ENCODE data around the gene NME7.

NME7 gene

DNA sequence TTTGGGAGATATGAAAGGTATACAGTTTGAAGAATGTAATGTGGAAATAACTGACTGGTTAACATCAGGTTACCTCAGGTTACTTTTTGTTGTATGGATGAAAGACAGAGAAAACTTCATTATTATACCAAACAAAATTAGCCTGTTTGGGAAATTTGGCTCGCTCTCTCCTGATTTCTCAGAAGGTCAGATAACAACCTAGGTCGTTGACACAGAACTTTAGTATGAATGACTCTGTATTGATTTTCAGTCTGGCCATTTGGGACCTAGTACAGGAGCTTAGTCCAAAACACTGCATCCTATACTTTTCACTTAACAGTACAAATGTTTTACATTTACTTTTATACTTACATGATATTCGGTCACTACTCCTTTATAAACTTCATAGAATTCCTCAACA is 132.8 kb downstream of the NME7 start:
- TF ChIP-seq, protein P1, sequence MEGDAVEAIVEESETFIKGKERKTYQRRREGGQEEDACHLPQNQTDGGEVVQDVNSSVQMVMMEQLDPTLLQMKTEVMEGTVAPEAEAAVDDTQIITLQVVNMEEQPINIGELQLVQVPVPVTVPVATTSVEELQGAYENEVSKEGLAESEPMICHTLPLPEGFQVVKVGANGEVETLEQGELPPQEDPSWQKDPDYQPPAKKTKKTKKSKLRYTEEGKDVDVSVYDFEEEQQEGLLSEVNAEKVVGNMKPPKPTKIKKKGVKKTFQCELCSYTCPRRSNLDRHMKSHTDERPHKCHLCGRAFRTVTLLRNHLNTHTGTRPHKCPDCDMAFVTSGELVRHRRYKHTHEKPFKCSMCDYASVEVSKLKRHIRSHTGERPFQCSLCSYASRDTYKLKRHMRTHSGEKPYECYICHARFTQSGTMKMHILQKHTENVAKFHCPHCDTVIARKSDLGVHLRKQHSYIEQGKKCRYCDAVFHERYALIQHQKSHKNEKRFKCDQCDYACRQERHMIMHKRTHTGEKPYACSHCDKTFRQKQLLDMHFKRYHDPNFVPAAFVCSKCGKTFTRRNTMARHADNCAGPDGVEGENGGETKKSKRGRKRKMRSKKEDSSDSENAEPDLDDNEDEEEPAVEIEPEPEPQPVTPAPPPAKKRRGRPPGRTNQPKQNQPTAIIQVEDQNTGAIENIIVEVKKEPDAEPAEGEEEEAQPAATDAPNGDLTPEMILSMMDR (conservative IDR thresholded peaks at IDR 0.05; ENCODE audit: low read depth, low read length) = no peak
- no peak overlapping the region for H3K4me3 ChIP-seq (ENCODE audit: low read length)
- no peak for DNase-seq (ENCODE audit: low read depth)

GRCh38 chr1:169217636-169218035 is 150.0 kb downstream of the NME7 start:
- TF ChIP-seq, protein P1 (conservative IDR thresholded peaks at IDR 0.05; ENCODE audit: low read depth, low read length) = no peak
- DNase-seq (ENCODE audit: low read depth) = no peak
- H3K4me3 ChIP-seq (ENCODE audit: low read length) = no peak overlapping the region

GRCh38 chr1:169214598-169214997 is 153.0 kb downstream of the NME7 start:
- DNase-seq (ENCODE audit: low read depth) = no peak
- H3K4me3 ChIP-seq (ENCODE audit: low read length) = no peak overlapping the region
- TF ChIP-seq, protein P1 (conservative IDR thresholded peaks at IDR 0.05; ENCODE audit: low read depth, low read length) = no peak

- TF ChIP-seq, protein P1 (conservative IDR thresholded peaks at IDR 0.05; ENCODE audit: low read depth, low read length) = no peak
- DNase-seq (ENCODE audit: low read depth) = no peak
- no peak overlapping the region for H3K4me3 ChIP-seq (ENCODE audit: low read length)
Measured at GRCh38 chr1:169212088-169212487, 155.5 kb downstream of the NME7 start.

GRCh38 chr1:169207797-169208520 is 159.6 kb downstream of the NME7 start:
- TF ChIP-seq, protein P1 (conservative IDR thresholded peaks at IDR 0.05; ENCODE audit: low read depth, low read length) = no peak
- no peak for DNase-seq (ENCODE audit: low read depth)
- no peak overlapping the region for H3K4me3 ChIP-seq (ENCODE audit: low read length)

GRCh38 chr1:169204157-169204556 is 163.4 kb downstream of the NME7 start:
- no peak for DNase-seq (ENCODE audit: low read depth)
- H3K4me3 ChIP-seq (ENCODE audit: low read length) = no peak overlapping the region

More at GRCh38 chr1:169204157-169204556, 163.4 kb downstream of the NME7 start:
- TF ChIP-seq, protein P1 (conservative IDR thresholded peaks at IDR 0.05; ENCODE audit: low read depth, low read length) = no peak

All from retinal pigment epithelial cell (primary cell).